Type B pancreatic cell (in vitro differentiated cells): ENCODE results near the gene POU2AF2. TPM values are rescaled to one million over a fixed set of nuclear protein-coding genes. Genes with fewer than 3 reads are reported as not detected.

ENCODE experiments used
- DNase-seq: peaks from one replicate; pipeline ENCODE4 v3.0.0; 2021; ENCODE audit warnings: mixed read lengths; ENCODE audit not compliant: unreplicated experiment; ENCODE audit errors: extremely low spot score
- H3K27ac Mint-ChIP-seq: 2 replicates; pipeline ENCODE4 v1.8.0; 2021; ENCODE audit warnings: mild to moderate bottlenecking, mixed read lengths
- H3K27me3 Mint-ChIP-seq: 2 replicates; pipeline ENCODE4 v1.8.0; 2021; ENCODE audit warnings: mixed read lengths
- H3K36me3 Mint-ChIP-seq: 2 replicates; pipeline ENCODE4 v1.8.0; 2021; ENCODE audit warnings: mixed read lengths
- H3K4me1 Mint-ChIP-seq: one replicate; pipeline ENCODE4 v1.8.0; 2021; ENCODE audit warnings: mixed read lengths; ENCODE audit not compliant: unreplicated experiment
- H3K4me3 Mint-ChIP-seq: 2 replicates; pipeline ENCODE4 v1.8.0; 2021; ENCODE audit warnings: mild to moderate bottlenecking, mixed read lengths
- H3K9me3 Mint-ChIP-seq: 2 replicates; pipeline ENCODE4 v1.8.0; 2021; ENCODE audit warnings: mixed read lengths
- CTCF ChIP-seq: fragments of 200-600 bp; sonication (generic); conservative IDR thresholded peaks from 2 replicates; pipeline ENCODE4 v1.5.0; 2021; ENCODE audit warnings: antibody characterized with exemption, mild to moderate bottlenecking
- total RNA-seq: library from RNA; stranded (reverse); gene quantifications from 2 replicates; pipeline ENCODE4 v1.2.1, GENCODE V29; 2021; ENCODE audit warnings: low replicate concordance

Gene POU2AF2
- total RNA-seq, 1 donor from 2014 or later = 0.39 TPM

DNA sequence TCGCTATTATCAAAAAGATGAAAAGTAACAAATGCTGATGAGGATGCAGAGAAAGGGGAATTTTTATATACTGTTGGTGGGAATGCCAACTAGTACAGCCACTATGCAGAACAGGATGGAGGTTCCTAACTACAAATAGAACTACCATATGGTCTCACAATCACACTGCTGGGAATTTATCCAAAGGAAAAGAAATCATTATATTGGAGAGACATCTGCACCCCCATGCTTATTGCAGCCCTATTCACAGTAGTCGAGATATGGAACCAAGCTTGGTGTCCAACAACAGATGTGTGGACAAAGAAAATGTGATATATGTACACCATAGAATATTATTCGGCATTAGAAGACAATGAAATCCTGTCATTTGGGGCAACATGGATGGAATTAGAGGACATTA lies 19.6 kb upstream of the POU2AF2 start:
- Mint-ChIP-seq H3K27ac (no peak overlapping the region), H3K9me3 (no peaks in the 10 kb centered on the region), H3K4me1 (no peaks in the 10 kb centered on the region), H3K27me3 (peaks cover under 1% of the 10 kb centered on the region), H3K4me3 (no peak overlapping the region), H3K36me3 (no peaks in the 10 kb centered on the region)
- DNase-seq = no peak
- TF ChIP-seq CTCF = no peak

- Mint-ChIP-seq H3K36me3 (no peaks in the 10 kb centered on the region), H3K4me1 (no peaks in the 10 kb centered on the region), H3K9me3 (no peaks in the 10 kb centered on the region), H3K27ac (no peak overlapping the region), H3K4me3 (no peak overlapping the region), H3K27me3 (peaks cover 5% of the 10 kb centered on the region)
- no peak for DNase-seq
- TF ChIP-seq CTCF = no peak
Observed at GRCh38 chr11:111229604-111230003, 15.9 kb upstream of the POU2AF2 start.

GRCh38 chr11:111230122-111230465 lies 15.4 kb upstream of the POU2AF2 start:
- no peak for DNase-seq
- H3K27me3 Mint-ChIP-seq = peaks cover 5% of the 10 kb centered on the region
- no peaks in the 10 kb centered on the region for H3K4me1 Mint-ChIP-seq
- H3K27ac Mint-ChIP-seq = no peak overlapping the region
- no peaks in the 10 kb centered on the region for H3K36me3 Mint-ChIP-seq
- no peak for TF ChIP-seq CTCF
- H3K4me3 Mint-ChIP-seq = peak overlapping the region; percentile 17
- H3K9me3 Mint-ChIP-seq = no peaks in the 10 kb centered on the region

DNA sequence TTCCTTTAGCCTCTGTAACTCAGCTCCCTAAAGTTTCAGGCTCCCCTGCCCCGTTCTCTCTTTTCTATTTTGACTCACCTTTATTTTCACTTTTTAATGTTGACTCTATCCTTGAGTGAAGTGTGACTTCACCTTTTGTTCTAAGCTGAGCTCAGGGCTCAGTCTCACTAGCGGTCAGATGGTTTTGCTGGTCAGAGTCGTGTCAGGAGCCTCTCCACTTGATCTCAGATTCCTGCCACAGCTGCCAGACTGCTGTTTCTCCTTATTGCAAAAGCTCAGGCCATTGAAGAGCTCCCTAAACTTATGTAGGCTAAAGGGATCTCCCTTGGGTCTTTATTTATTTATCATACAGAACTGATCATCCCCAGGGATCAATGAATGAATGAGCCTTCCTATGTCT lies 13.7 kb upstream of the POU2AF2 start:
- no peak for DNase-seq
- Mint-ChIP-seq H3K4me1 (no peaks in the 10 kb centered on the region), H3K27ac (no peak overlapping the region), H3K9me3 (no peaks in the 10 kb centered on the region), H3K4me3 (no peak overlapping the region), H3K36me3 (no peaks in the 10 kb centered on the region), H3K27me3 (peaks cover 5% of the 10 kb centered on the region)
- TF ChIP-seq CTCF = no peak

DNA sequence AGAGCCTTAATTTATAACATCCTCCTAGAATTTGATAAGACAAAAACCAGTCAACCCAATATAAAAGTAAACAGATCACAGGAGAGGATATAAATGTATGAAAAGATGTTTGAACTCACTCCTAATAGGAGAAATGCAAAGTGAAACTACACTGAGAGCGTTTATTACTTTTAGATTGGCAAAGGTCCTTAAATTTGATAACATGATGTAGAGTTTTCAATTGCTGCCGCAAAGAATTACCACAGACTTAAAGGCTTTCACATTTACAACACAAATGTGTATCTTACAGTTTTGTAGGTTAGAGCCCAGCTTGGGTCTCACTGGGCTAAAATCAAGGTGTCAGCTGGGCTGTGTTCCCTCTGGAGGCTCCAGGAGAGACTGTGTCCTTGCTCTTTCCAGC lies 9.1 kb upstream of the POU2AF2 start:
- Mint-ChIP-seq H3K4me3 (no peak overlapping the region), H3K4me1 (no peaks in the 10 kb centered on the region), H3K27me3 (peaks cover 3% of the 10 kb centered on the region), H3K27ac (no peak overlapping the region), H3K9me3 (no peaks in the 10 kb centered on the region), H3K36me3 (no peaks in the 10 kb centered on the region)
- DNase-seq = no peak
- TF ChIP-seq CTCF = no peak

- Mint-ChIP-seq H3K36me3 (no peaks in the 10 kb centered on the region), H3K4me3 (no peak overlapping the region), H3K27ac (no peak overlapping the region), H3K9me3 (no peaks in the 10 kb centered on the region), H3K27me3 (peaks cover 5% of the 10 kb centered on the region), H3K4me1 (no peaks in the 10 kb centered on the region)
- no peak for TF ChIP-seq CTCF
- no peak for DNase-seq
Observed at GRCh38 chr11:111237926-111238325, 7.6 kb upstream of the POU2AF2 start.
